GM06990 (cell line): ENCODE results near the gene KBTBD13.
"Not testable (repeated sequence)": the region's sequence is repeated elsewhere in the genome, so short reads cannot be mapped to it uniquely, and the experiment has no call there.

Source experiments
- DNase-seq: peaks from one replicate; pipeline ENCODE4 v3.0.0-alpha.2; 2011; ENCODE audit not compliant: insufficient read length; ENCODE audit errors: extremely low read depth
- H3K27me3 ChIP-seq: replicated peaks from 2 replicates; pipeline ENCODE4 v1.6.0; 2011; ENCODE audit warnings: low read length; ENCODE audit not compliant: control insufficient read depth, insufficient read depth
- H3K36me3 ChIP-seq: 2 replicates; pipeline ENCODE4 v1.5.1; 2011; ENCODE audit warnings: low read length; ENCODE audit not compliant: control insufficient read depth, insufficient read depth
- H3K4me3 ChIP-seq: replicated peaks from 2 replicates; pipeline ENCODE4 v1.5.1; 2011; ENCODE audit warnings: low read depth, mild to moderate bottlenecking, control low read depth, low read length
- TF ChIP-seq, protein P1 (sequence below): IDR thresholded peaks from 2 replicates; pipeline ENCODE4 v1.5.1; 2011; ENCODE audit warnings: low read length, control low read depth, mild to moderate bottlenecking, inconsistent platforms; ENCODE audit not compliant: insufficient read depth, poor library complexity, severe bottlenecking

KBTBD13 gene

DNA sequence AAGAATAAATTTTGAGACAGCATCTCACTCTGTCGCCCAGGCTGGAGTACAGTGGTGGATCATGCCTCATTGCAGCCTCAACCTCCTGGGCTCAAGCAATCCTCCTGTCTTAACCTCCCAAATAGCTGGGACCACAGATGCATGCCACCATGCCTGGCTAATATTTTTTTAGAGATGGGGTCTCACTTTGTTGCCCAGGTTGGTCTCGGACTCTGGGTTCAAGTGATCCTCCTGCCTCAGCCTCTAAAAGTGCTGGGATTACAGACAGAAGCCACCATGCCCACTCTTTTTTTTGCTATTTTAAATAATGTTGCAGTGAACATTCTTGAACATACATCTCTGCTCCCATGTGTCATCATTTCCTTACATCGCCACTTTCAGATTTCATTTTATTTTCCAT is 38.1 kb upstream of the KBTBD13 start:
- TF ChIP-seq, protein P1, sequence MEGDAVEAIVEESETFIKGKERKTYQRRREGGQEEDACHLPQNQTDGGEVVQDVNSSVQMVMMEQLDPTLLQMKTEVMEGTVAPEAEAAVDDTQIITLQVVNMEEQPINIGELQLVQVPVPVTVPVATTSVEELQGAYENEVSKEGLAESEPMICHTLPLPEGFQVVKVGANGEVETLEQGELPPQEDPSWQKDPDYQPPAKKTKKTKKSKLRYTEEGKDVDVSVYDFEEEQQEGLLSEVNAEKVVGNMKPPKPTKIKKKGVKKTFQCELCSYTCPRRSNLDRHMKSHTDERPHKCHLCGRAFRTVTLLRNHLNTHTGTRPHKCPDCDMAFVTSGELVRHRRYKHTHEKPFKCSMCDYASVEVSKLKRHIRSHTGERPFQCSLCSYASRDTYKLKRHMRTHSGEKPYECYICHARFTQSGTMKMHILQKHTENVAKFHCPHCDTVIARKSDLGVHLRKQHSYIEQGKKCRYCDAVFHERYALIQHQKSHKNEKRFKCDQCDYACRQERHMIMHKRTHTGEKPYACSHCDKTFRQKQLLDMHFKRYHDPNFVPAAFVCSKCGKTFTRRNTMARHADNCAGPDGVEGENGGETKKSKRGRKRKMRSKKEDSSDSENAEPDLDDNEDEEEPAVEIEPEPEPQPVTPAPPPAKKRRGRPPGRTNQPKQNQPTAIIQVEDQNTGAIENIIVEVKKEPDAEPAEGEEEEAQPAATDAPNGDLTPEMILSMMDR, result no peak
- H3K36me3 ChIP-seq, result no peaks in the 10 kb centered on the region
- no peak overlapping the region for H3K4me3 ChIP-seq
- DNase-seq, result no peak
- H3K27me3 ChIP-seq, result no peaks in the 10 kb centered on the region

DNA sequence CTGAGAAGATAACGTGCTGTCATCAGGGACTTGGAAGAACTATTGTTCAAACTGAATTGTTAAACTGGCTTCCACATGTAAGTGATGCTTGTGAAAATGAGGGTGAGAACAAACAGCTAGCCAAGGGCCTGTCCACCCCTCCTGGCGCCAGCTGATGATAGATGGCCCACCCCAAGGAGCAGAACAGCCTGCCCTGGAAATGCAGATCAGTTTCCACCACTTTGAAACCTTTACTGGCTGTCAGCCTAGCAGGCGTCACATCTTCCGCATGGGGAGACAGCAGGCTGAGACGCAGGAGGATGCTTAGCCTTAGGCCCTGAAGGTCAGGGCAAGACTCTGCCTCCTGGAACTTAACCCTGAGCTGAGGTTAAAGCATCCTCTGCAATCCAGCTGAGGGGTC is 37.7 kb upstream of the KBTBD13 start:
- no peak overlapping the region for H3K4me3 ChIP-seq
- no peak for DNase-seq
- no peaks in the 10 kb centered on the region for H3K27me3 ChIP-seq
- no peaks in the 10 kb centered on the region for H3K36me3 ChIP-seq
- TF ChIP-seq, protein P1, result no peak

DNA sequence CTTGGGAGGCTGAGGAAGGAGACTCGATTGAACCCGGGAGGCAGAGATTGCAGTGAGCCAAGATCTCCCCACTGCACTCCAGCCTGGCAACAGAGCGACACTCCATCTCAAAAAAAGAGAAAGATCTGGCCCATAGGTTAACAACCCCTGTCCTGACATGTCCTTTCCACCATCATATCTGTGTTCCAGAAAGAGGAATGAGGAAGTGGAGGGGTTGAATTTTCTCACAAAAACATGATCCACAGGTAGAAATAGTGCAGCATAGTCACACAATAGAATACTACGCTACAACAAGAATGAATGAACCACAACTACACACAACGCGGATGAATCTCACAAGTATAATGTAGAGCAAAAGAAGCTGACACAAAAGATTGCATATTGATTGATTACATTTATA is 36.1 kb upstream of the KBTBD13 start:
- no peaks in the 10 kb centered on the region for H3K27me3 ChIP-seq
- TF ChIP-seq, protein P1, result no peak
- no peak overlapping the region for H3K4me3 ChIP-seq
- no peaks in the 10 kb centered on the region for H3K36me3 ChIP-seq
- DNase-seq, result no peak

DNA sequence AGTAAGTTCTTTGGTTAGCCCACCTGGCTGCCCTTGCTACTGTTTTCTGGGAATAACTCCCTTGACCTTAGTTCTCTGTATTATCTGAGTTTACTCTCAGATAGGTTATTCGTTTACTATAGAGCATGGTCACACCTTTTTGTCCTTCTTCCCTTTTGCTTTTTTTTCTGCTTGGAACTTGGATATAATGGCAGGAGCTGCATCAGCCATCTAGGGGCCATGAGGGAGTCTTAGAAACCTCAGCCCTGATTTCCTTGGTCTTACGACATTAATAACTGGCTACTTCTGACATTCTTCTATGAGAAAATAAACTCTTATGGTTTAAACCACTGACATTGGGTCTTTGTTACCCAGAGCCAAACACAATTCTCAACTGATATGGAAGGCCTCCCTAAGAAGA is 34.8 kb upstream of the KBTBD13 start:
- Histone ChIP-seq H3K27me3 (no peaks in the 10 kb centered on the region), H3K36me3 (no peaks in the 10 kb centered on the region), H3K4me3 (no peak overlapping the region)
- no peak for DNase-seq
- TF ChIP-seq, protein P1, result no peak

DNA sequence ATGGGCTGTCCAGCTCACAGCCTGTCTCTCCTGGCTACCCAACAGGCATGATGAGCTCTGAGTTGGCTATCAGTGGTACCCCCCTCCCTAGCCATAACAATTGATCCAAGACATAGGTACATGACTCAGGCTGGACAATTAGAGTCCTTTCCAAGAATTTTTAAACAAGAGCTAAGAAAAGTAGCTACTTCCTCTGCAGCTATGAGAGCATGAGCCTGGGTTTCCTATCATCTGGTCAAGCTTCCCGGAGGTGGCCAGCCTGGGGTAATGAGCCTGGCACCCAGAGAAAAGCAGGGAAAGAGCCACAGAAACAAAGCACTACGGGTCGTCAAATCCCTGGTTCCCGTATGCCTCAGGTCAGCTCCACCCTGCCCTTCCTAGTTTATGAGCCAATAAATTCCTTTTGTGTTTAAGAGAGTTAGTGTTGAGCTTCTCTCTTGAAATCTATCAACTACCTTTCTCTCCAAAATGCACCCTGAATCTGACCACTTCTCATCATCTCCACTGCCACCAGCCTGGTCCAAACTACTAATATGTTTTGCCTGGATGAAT is 33.7 kb upstream of the KBTBD13 start:
- no peak for DNase-seq
- H3K27me3 ChIP-seq, result no peaks in the 10 kb centered on the region
- no peaks in the 10 kb centered on the region for H3K36me3 ChIP-seq
- TF ChIP-seq, protein P1, result no peak
- no peak overlapping the region for H3K4me3 ChIP-seq

DNA sequence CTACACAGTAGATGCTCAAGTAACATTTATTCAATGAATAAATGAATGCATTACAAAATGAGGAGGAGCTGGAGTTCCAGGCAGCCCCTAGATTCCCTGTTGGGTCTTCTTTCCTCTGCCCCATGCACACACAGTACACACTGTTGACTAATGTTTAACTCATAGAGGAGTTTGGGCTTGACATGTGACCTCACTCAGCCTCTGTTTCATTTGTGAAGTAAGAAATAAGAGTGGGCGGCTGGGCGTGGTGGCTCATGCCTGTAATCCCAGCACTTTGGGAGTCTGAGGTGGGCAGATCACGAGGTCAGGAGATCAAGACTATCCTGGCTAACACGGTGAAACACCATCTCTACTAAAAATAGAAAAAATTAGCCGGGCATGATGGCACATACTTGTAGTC is 32.3 kb upstream of the KBTBD13 start:
- not testable (repeated sequence) for H3K27me3 ChIP-seq, H3K36me3 ChIP-seq, DNase-seq, H3K4me3 ChIP-seq
